GM19035 (cell line): ENCODE measurements around the gene ZNF804A.

Source experiments
- ATAC-seq: cut with Tn5 transposase; IDR thresholded peaks from one replicate; pipeline ENCODE4 v1.9.1; 2021; ENCODE audit not compliant: unreplicated experiment

ZNF804A gene

DNA sequence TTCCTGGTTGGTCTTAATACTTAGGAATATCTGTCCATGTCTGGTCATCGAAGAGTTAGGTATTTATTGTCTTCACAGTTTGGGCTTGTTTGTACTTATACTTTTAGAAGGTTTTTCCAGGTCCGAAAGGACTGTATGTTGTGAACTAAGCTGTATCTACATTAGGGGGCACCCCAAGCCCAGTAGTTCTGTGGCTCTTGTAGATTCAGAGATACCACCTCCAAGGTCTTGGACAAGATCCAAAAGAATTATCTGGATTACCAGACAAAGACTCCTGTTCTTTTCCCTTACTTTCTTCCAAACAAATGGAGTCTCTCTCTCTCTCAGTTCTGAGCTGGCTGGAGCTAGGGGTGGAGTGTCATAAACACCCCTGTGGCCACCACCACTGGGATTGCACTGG, 328.7 kb downstream of the ZNF804A start:
- ATAC-seq, result no peak

- no peak for ATAC-seq
Observed at GRCh38 chr2:184936761-184937160, 338.4 kb downstream of the ZNF804A start.

DNA sequence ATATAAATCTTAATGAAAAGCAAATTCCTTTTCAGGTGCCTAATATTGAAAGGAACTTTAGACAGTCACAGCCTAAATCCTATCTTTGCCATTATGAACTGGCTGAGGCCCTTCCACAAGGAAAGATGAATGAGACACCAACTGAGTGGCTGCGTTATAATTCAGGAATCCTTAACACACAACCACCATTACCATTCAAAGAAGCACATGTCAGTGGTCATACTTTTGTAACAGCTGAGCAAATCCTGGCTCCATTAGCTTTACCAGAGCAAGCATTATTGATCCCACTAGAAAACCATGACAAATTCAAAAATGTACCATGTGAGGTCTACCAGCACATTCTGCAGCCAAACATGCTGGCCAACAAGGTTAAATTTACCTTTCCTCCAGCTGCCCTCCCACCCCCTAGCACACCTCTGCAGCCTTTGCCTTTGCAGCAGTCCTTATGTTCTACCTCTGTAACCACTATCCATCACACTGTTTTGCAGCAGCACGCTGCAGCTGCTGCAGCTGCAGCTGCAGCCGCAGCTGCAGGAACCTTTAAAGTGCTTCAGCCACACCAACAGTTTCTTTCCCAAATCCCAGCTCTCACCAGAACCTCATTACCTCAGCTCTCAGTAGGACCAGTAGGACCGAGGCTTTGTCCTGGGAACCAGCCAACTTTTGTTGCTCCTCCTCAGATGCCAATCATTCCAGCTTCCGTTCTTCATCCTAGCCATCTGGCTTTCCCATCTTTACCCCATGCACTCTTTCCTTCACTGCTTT, 340.1 kb downstream of the ZNF804A start:
- ATAC-seq, result no peak

DNA sequence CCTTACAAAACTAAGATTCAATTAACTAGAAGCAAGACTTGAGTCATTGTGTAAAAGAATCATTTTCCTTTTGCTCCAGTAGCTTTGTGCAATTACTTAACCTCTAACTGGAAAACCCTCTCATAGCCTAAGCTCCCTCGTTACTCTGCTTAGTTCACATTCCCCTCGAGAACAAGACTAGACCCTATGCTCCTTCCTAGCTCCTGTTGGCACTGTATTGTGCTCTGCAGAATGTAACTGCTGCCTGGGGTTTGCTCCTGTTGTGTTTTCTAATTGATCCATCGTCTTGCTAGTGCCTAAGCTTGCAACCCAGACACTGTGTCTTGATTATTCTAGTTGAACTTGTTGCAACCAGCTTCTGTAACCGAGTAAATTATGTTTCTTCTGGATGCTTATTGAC, 347.0 kb downstream of the ZNF804A start:
- ATAC-seq, result no peak

GRCh38 chr2:184945824-184946223, 347.5 kb downstream of the ZNF804A start:
- no peak for ATAC-seq

DNA sequence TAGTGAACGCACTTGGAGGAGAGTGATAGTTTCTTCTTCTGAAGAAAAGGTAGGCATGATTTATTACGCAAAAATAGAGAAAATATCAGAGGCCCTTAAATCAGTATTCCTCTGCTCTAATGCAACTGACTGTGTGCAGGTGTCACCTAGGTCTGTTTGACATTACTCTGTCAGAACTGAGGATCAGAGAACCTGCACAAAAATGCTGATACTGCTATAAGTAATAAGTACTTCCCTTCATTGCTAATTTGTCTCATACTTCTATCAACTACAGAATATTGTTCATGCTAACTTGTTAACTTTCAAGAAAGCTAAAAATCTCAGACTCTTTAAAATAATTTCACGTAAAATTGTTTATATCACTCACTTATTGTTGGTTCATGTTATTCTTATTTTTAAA, 358.5 kb downstream of the ZNF804A start:
- ATAC-seq, result no peak

DNA sequence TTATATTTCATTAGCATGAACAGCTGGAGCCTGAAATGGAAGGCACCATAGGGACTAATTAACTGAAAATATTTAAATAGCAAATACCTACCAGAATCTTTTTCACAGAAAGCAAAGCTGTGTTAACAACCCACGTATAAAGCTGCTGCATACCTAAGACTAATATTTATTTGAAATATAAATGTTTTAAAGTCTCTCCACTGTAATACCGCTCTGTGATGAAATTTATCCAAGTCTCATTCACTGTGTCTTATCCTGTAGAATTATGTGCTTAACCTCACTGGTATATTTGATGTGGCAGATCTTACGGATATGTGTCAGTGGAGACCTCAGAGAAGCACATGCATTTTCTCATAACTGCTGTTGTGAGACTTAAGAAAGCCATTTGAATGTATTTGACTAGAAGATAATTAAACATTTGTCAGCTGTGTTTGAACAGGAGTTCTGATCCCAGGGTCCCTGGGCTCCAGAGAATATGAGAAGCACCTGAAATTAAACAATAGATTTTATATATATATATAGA, 373.3 kb downstream of the ZNF804A start:
- no peak for ATAC-seq
